NCI-H226 (cell line): ENCODE data around the gene NDRG3.
"Not testable (repeated sequence)": the region's sequence is repeated elsewhere in the genome, so short reads cannot be mapped to it uniquely, and the experiment has no call there.

Experiments
- DNase-seq: peaks from one replicate; pipeline ENCODE4 v3.0.0-alpha.2; 2015

Gene NDRG3

DNA sequence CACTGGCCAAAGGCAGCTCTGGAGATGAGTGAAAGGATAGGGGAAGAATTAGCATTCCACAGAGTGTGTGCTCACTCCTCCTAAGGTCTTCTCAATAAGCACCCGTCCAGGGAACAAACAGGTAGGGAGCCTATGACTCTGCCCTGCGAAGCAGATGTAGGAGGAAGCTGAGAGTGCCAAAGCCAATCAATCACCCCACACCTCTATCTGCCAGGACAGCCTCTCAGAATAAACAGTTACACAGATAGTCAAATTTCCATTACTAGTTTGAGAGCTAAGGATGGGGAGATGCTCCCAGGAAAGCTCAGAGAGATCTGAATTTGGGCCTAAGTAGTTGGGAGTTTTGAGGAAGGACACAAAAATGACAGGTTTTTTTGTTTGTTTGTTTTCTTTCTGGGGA, 59.4 kb downstream of the NDRG3 start:
- no peak for DNase-seq

DNA sequence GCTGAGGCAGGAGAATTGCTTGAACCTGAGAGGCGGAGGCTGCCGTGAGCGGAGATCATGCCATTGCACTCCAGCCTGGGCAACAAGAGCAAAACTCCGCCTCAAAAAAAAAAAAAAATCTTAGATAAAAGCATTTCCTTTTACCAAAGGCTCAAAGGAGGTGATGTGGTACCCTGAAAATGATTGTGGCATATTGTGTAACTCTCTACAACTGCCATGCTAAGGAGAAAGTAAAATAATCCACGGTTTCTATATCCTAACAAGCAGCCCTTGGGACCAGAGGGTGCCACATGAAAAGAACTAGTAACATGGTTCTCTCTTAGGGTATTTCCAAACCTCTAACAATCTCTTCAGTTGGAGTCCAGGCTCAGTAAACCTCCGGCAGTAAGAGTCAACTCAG, 61.1 kb downstream of the NDRG3 start:
- DNase-seq = no peak

DNA sequence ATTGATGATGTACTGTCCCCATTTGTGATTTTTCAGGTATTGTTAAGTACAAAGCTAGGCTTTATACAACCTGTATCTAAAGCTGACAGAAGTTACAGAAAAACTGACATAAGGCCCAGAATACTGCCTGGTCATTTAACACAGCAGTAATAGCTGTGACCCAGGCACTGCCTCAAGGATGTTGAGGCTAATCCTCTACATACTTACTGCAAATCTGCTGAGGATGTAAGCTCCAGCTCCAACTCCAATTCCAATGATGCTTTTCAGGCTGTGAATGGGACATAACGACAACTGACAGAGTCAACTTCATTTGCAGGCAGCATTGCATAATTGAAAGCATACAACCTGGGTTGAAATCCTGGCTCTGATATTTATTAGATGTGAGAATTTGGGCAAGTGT, 63.6 kb downstream of the NDRG3 start:
- DNase-seq = no peak

DNA sequence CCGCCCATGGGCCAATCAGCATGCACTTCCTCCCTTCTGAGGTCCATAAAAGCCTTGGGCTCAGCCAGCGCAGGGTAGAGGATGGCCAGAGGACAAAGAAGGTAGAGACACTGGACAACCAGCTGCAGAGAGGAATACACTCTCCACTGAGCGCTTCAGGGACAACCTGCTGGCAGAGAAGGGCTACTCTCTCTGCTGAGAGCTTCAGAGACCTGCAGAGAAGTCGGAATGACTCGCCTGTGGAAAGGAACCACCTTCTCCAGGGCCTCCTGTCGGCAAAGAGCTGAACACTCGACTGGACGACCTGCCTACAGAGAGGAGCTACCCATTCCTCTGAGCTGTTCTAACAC, 68.5 kb downstream of the NDRG3 start:
- no peak for DNase-seq

DNA sequence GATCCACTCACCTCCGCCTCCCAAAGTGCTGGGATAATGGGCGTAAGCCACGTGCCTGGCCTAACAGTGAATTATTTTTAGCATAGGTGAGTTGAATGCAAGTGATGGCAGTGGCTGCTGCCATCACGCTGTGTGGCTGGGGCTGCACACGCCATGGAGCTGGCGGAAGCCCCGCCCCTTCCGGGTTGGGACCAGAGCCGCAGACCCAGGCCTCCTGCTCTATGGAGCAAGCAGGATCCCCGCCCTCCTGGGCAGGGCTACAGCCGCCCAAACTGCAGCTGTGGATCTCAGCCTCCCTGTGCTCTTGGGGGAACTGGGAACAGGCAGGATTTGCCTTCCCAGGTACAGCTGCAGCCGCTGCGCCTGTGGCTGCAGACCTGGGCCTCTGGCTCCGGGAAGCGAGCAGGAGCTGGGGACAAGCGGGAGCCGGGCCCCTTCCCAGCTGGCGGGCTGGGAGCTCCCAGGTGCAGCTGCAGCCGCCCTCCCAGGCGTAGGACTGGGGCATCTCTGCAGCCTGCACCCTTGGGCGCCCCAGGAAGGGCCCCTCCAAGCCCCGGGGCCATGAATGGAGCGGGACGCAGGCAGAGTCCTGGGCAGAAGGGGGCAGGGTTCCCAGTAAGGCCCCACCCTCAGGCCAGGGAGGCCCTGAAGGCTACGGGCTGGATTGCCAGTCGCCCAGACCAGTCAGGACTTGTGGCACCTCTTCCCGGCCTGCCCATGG, 69.0 kb downstream of the NDRG3 start:
- no peak for DNase-seq

DNA sequence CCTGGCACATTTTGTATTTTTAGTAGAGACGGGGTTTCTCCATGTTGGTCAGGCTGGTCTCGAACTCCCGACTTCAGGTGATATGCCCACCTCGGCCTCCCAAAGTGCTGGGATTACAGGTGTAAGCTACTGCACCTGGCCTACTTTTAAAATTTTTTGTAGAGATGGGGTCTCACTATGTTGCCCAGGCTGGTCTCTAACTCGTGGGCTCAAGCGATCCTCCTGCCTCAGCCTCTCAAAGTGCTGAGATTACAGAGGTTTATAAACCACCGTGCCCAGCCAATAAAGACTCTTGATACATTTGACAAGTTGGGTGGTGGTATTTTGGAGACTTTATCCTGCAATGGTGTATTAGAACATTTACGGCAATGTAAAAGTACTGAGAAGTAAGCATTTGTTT, 70.3 kb downstream of the NDRG3 start:
- DNase-seq = not testable (repeated sequence)

DNA sequence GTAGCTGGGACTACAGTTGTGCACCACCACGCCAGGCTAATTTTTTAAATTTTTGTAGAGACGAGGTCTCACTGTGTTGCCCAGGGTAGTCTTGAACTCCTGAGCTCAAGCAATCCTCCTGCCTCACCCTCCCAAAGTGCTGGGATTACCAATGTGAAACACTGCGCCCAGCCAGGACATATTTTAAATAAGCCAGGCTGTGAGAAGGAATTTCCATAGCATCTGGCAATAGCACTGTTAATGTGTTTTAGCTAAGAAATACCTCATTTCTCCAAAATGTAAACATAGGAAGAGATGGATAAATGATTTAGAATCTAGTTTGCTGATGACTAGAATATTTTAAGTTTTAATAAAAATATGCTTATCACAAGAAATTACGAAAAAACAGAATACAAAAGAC, 72.9 kb downstream of the NDRG3 start:
- no peak for DNase-seq

DNA sequence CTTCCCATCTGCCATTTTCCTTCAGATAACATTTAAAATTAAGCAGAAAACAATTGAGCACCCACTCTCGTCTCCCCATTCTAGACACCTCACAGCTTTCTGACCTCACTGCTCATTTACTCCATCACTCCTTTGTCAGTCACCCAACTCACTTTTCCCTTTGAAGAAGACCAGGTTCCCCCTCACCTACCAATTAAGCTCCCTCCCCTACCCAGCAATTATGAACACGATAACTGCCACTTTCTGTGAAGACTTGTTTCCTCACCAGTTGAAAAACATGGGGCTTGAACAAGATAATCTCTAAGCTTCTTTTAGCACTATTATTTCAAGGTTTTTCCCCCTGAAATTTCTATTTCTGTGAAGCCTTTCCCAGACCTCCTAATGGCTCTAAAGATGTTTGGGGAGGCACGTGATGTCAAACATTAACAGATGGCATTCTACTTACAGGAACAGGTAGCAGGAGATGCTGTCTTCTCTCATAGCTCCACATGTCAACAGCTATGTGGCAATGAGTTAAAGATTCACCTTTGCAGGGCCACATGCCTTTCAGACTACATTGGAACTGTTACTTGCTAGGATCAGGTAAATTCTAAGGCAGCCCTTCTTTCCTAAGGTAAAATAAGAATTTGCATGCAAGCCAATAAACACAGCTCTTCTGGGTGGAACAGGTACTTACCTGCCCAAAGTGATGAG, 75.1 kb downstream of the NDRG3 start:
- no peak for DNase-seq

DNA sequence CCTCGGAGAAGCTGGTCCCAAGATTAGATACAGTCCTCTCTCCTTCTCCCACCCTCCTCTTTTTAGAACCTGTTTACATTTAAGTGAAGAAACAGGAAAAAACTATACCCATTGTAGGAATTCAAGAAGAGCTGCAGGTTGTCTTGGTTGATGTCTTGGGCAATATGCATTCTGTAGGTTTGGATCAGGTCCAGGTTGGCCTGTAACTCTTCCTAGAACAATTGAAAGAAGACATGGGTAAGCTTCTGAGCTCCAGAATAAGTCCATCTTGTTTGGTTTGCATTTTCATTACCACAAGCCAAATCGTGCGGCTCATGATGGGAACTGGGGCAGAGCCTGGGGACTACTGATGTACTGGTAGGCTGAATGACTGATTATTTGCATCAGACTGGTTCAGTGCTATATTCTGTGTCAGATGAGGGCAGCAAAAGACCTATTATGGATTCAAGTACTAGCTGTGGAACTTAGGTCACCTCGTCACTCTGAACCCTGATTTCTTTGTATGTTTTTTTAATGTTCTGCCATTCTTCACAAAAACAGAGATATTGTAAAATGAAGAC, 79.6 kb downstream of the NDRG3 start:
- no peak for DNase-seq

DNA sequence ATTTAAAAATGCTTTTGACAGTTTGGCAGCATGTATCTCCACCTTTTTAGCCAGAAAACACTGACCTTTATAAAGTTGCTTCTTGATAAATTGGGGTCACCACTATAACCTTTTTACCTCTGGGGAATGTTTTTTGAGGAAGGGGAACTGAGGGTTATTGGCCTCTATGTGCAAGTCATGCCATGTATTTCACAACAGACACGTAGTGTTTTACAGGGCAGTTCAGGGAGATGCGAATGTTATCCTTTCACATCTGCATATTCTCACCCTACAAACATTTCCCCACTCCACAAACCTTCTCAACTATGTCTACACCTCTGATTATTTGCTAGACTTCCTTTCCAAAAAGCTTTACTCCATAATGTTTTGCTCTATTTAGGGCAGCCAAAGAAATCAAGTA, 82.9 kb downstream of the NDRG3 start:
- no peak for DNase-seq

DNA sequence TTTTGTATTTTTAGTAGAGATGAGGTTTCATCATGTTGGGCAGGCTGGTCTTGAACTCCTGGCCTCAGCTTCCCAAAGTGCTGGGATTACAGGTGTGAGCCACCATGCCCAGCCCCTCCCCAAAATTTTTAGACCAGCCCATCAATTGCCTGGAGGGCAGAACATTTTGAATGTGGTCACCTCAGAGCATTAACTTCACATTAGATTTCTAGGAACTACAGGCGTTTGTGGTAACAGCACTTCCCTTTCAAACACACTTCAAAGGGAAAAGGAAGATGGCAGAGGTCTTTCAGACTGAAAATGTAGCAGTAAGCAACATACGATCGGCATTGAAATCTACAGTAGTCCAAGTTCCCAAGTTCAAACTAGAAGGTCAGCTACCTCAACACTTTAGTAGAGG, 87.6 kb downstream of the NDRG3 start:
- no peak for DNase-seq

DNA sequence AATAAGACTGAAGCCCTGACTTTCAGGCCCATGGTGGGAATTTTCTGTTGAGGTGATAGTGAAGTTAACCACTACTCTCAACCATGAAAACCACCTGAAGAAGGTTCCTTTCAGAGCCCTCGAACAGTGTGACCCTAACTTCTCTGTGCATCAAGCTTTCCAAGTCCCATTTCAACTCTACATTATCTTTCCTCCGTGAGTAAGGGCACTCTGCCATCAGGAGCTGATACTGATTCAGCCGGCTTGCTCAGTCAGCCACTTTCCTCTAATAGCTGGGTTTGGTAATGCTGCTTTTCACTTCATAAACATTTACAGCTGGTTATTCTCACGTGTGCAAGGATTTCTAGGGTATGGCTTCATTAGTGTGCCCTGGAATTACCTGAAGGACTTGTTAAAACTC, 89.2 kb downstream of the NDRG3 start:
- no peak for DNase-seq

DNA sequence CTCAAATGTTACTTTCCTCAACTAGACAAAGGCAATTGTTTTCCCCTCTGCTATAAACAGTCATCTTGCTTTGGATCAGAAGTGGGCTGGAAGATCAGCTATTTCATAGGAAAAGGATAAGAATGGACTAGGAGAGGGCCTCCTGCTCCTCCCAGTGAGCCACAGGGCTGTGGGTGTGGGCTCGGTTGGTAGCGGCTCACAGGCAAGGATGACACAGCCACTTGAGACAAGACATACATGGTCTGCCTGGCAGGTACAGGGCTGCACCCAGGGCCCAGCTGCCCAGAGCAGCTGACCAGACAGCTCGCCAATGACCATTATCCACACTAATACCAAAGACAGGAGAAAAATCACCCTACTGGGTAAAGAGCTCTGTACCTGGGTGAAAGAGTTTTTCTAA, 90.9 kb downstream of the NDRG3 start:
- no peak for DNase-seq

DNA sequence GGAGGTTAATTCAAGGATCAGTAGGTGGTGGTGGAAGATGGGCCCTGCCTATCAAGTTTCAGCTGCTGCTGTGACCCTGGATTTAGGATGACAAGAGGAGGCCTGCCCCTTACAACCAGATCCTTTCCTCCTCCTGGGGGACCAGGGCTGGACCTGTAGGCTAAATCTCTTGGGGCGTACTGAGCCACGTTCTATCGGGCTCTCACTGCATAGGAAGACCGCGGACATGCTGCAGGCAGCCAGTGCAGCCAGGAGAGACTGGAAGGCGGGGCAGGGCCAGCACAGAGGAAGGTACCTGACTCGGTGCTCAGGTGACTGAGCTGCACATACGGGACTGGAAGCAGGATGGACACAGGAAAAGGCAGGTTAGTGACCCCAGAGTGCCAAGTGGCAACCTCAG, 91.4 kb downstream of the NDRG3 start:
- DNase-seq = no peak

DNA sequence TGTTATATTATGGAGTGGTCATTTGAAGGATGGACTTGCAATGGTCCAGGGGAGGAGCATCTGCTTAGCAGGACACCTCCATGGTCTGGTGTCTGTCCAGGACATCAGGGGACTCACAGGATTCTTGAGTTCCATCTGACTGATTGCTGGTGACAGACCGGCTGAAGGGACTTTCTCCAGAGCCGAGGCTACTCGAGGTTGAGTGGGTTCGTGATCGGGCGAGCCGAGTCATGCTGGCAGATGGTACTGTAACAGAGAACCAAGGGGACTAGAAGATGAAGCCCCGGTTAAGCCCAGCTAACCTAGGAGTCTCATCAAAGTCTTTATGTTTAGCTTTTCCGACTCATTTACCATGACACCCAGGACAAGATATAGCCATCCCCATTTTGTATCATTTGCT, 92.4 kb downstream of the NDRG3 start:
- no peak for DNase-seq

DNA sequence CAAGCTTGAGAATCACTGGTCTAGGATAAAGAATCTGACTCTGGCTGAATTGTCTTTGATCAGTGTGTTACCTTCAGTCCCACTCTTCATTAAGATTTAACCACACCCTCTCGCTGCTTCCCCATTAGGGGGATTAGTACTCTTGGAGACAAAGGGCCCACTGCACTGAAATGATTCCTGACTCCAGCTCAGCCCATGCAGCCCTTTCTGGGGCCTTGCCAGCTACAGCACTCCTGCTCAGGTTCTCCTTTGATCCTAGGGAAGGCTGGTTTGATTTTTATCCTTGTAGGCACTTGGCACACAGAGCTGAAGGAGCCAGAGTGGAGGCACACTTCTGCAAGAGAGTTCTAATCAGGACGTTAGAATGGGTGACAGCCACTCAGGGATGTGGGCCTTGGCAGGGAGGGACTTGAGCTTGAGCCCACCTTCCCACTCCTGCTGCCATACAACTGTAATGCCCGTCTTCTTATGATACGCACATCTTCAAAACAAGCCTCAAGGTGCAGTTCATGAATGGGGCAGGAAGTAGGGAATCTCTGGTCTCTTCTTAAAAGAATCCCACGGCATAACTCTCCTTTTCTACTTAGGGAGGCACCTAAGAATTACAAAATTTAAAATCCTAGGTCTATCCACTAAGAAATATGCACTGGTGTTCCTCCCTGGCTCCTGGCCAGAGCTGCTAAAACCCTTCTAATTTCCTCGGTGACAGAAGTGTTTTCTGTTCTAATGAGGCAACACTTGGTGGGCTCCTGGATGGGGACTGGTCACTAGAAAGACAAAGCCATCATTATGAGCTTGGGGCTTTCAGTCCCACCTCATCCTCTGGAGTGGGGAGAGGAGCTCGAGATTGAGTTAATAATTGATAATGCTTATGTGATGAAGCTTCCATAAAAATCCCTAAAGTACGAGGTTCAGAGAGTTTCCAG, 98.4 kb downstream of the NDRG3 start:
- no peak for DNase-seq

DNA sequence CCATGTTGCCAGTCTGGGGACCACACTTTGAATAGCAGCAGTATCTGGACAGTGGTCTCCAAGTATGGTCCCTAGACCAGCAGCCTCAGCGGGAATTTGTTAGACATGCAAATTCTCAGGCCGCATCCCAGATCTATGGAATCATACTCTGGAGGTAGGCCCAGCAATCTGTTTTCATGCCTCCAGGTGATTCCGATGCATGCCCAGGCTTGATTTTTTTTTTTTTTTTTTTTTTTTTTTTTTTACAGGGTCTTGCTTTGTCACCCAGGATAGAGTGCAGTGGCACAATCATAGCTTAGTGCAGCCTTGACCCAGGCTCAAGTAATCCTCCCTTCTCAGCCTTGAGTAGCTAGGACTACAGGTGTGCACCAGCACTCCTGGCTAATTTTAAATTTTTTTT, 99.2 kb downstream of the NDRG3 start:
- DNase-seq = no peak

DNA sequence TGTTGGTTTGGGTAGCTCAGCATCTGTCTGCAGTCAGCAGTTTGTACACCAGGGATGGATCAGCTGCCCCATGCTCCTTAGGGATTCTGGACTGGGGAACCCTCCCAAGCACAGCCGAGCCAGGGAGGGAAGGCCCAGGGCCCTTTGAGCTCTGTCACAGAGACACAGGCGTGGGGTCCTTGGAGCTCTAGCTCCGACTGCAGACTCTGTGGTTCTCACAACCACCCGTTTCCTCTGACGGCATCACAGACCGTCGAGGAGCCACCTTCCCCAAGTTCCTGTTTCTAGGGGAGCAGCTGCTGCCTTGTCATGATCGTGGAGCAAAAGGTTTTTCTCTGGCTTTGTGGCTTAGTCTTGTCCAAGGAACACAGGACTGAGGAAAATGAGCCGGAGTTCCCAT, 99.9 kb downstream of the NDRG3 start, which contains the start of gene SLA2:
SLA2 (minus strand) TSS at position 199 of the 400 bp plus-strand sequence. CDS start 4,861 bp downstream, outside the sequence.
- no peak for DNase-seq

DNA sequence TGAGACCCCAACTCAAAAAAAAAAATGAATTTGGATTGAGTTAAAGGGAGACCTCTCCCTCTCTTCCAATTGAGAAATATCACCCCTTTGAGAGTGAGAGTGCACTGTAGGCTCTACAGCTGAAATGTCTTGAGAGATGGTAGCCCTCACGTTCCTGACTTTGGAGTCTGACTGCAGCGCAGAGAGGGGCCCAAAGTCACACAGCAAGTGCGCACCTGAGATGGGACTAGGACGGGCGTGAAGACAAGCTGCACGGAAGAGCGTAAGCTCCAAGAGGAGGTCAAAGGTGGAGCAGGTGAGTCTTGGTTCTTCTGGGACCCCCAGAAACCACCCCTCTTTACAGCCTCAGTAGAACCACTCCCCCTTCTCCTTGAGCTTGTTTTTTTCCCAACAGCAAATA, 100.5 kb downstream of the NDRG3 start:
- no peak for DNase-seq

DNA sequence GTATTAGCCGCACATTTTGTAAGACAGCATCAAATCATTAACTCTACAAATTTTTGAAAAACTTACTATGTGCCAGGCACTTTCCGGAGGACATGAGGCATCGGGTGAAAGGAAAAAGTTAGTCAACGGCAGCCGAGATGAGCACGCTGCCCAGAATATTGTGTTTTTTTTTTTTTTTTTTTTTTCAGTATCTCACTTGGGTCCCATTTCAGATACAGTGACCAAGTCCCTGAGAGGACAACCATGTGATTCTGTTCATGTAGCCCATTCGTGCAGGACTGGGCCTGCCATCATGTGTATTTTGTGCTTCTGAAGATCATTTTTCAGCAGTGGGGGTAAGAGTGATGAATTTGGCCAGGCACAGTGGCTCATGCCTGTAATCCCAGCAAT, 101.2 kb downstream of the NDRG3 start:
- no peak for DNase-seq

DNA sequence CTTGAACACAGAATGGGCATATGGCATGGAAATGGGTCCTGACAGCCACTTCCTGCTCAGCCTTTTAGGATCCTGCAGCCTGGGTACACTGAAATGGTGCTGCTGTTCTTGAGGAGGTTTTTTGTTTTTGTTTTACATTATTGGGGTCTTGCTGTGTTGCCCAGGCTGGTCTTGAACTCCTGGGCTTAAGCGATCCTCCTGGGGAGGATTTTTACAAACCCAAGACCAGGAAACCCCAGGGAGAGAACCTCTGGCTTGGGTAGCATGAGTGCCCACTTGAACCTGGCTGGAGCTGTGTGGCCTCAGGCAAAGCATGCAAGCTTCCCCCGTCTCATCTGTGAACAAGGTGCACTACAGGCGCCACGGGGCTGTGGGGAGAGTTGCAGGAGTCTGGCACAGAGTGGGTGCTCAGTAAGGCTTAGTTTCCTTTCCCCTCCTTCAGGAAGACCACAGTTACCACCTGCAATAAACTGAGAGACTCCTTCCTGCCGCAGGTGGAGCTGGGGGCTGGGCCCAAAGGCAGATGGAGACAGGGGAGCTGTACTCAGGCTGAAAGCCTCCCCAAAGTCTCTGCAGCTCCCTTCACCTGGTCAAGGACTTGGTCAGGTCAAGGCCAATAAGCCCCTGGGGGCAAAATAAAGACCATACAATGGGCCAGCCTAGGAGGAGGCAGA, 101.7 kb downstream of the NDRG3 start:
- DNase-seq = no peak

DNA sequence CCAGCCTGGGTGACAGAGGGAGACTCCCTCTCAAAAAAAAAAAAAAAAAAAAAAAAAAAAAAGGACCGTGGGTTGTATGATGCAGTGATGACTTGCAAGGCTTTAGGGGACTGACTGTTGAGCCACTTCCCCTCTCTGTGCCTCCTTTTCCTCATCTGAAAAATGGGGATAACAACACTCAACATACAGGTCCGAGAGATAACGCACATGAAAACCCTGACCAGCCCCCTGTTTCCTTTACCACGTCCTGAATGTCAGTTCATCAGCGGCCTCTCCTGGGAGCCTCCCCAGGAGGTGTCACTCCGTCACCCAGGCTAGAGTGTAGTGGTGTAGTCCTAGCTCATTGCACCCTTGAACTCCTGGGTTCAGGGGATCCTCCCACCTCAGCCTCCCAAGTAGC, 103.8 kb downstream of the NDRG3 start:
- no peak for DNase-seq

DNA sequence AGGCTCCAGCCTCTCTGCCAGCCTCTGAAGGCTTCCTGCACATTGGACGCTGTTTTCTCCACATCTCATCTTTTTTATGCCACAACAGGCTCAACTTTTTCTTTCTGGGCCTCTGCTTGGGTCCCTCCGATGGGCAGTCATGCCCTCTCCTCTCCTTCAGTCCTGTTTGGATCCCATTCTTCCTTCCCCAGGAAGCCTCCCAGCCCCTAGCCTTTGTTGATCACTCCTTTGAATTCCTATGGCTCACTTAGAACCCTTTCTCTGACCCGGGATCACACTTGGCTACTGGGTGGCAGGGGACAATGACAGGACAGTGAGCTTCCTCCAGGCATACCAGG, 104.4 kb downstream of the NDRG3 start:
- no peak for DNase-seq
